T-helper 2 cell treated with Interferon-gamma antibody and Interleukin-4, amounts not matched to agents 100 ng/mL and 5 ng/mL, for 36 hours (primary cell): ENCODE data around the gene SGCD. TPM values are rescaled to one million over a fixed set of nuclear protein-coding genes. Genes with fewer than 3 reads are reported as not detected.
"Not testable (repeated sequence)": the region's sequence is repeated elsewhere in the genome, so short reads cannot be mapped to it uniquely, and the experiment has no call there.

ENCODE experiments used
- intact Hi-C: fragments of 100-400 bp; cut with micrococcal nuclease; formaldehyde crosslinking; loops from one replicate; pipeline ENCODE4 v1.15.1; 2023
- total RNA-seq: library from RNA; stranded (reverse); gene quantifications from 2 replicates; pipeline ENCODE4 v1.2.3, GENCODE V29; 2022

SGCD gene
- total RNA-seq, 1 donor from 2014 or later: not detected

GRCh38 chr5:156560002-156560401 lies 233.0 kb downstream of the SGCD start:
- intact Hi-C loops: no loop called here

GRCh38 chr5:156561651-156562050 lies 234.7 kb downstream of the SGCD start:
- intact Hi-C loops: no loop called here

GRCh38 chr5:156570615-156571014 lies 243.7 kb downstream of the SGCD start:
- intact Hi-C loops: no loop called here

- intact Hi-C loops: no loop called here
Observed at GRCh38 chr5:156581725-156582124, 254.8 kb downstream of the SGCD start.

- intact Hi-C loops: no loop called here
Observed at GRCh38 chr5:156582193-156582598, 255.2 kb downstream of the SGCD start.

- intact Hi-C loops: no loop called here
Observed at GRCh38 chr5:156584871-156585270, 257.9 kb downstream of the SGCD start.

- intact Hi-C loops: no loop called here
Observed at GRCh38 chr5:156585999-156586398, 259.0 kb downstream of the SGCD start.

- intact Hi-C loops: no loop called here
Observed at GRCh38 chr5:156587012-156587411, 260.0 kb downstream of the SGCD start.

GRCh38 chr5:156588306-156588705 lies 261.3 kb downstream of the SGCD start:
- intact Hi-C loops: no loop called here

- intact Hi-C loops: no loop called here
Observed at GRCh38 chr5:156589104-156589945, 262.4 kb downstream of the SGCD start.

GRCh38 chr5:156589946-156590216 lies 262.9 kb downstream of the SGCD start:
- intact Hi-C loops: no loop called here

- intact Hi-C loops: no loop called here
Observed at GRCh38 chr5:156590978-156591377, 264.0 kb downstream of the SGCD start.

GRCh38 chr5:156591631-156592030 lies 264.7 kb downstream of the SGCD start:
- intact Hi-C loops: no loop called here

GRCh38 chr5:156593546-156593945 lies 266.6 kb downstream of the SGCD start:
- intact Hi-C loops: no loop called here

- intact Hi-C loops: no loop called here
Observed at GRCh38 chr5:156594406-156594805, 267.4 kb downstream of the SGCD start.

GRCh38 chr5:156595132-156595787 lies 268.3 kb downstream of the SGCD start:
- intact Hi-C loops: no loop called here

GRCh38 chr5:156597276-156597675 lies 270.3 kb downstream of the SGCD start:
- intact Hi-C loops: no loop called here

- intact Hi-C loops: no loop called here
Observed at GRCh38 chr5:156598964-156599363, 272.0 kb downstream of the SGCD start.

GRCh38 chr5:156610582-156610981 lies 283.6 kb downstream of the SGCD start:
- intact Hi-C loops: not testable (repeated sequence)

- intact Hi-C loops: no loop called here
Observed at GRCh38 chr5:156615901-156616300, 288.9 kb downstream of the SGCD start.

GRCh38 chr5:156617426-156617825 lies 290.5 kb downstream of the SGCD start:
- intact Hi-C loops: no loop called here

GRCh38 chr5:156618601-156619000 lies 291.6 kb downstream of the SGCD start:
- intact Hi-C loops: no loop called here

- intact Hi-C loops: no loop called here
Observed at GRCh38 chr5:156621719-156622118, 294.8 kb downstream of the SGCD start.
